Astrocyte (in vitro differentiated cells and primary cell): Measurements from ENCODE around the gene KLHL8. TPM values are rescaled to one million over a fixed set of nuclear protein-coding genes. Genes with fewer than 3 reads are reported as not detected.

Source experiments
- DNase-seq: peaks from one replicate; pipeline ENCODE4 v3.0.0-alpha.2; 2010; ENCODE audit warnings: low read depth
- FAIRE-seq: peaks from 2 replicates; lab custom pipeline; 2011; peaks lifted over from hg19 to GRCh38; lab: Jason Lieb, UNC
- H2AFZ ChIP-seq: 2 replicates; pipeline ENCODE4 v1.6.0; 2012; ENCODE audit warnings: low read depth, low read length, inconsistent platforms
- H3K27ac ChIP-seq: 2 replicates; pipeline ENCODE4 v1.5.1; 2011; ENCODE audit warnings: low read depth, low read length, inconsistent platforms
- H3K27me3 ChIP-seq: 2 replicates; pipeline ENCODE4 v1.6.0; 2011; ENCODE audit warnings: low read length, inconsistent platforms; ENCODE audit not compliant: insufficient read depth
- H3K36me3 ChIP-seq: 2 replicates; pipeline ENCODE4 v1.5.1; 2011; ENCODE audit warnings: low read length, inconsistent platforms; ENCODE audit not compliant: insufficient read depth
- H3K4me1 ChIP-seq: 2 replicates; pipeline ENCODE4 v1.5.1; 2011; ENCODE audit warnings: low read length, inconsistent platforms; ENCODE audit not compliant: insufficient read depth
- H3K4me2 ChIP-seq: 2 replicates; pipeline ENCODE4 v1.6.0; 2012; ENCODE audit warnings: low read length, inconsistent platforms
- H3K4me3 ChIP-seq: 2 replicates; pipeline ENCODE4 v1.5.1; 2011; ENCODE audit warnings: low read depth, mild to moderate bottlenecking, low read length, inconsistent platforms; ENCODE audit not compliant: insufficient read depth
- H3K79me2 ChIP-seq: 2 replicates; pipeline ENCODE4 v1.6.0; 2012; ENCODE audit warnings: mild to moderate bottlenecking, low read length, inconsistent platforms; ENCODE audit not compliant: insufficient read depth
- H3K9ac ChIP-seq: 2 replicates; pipeline ENCODE4 v1.6.0; 2012; ENCODE audit warnings: mild to moderate bottlenecking, low read length, inconsistent platforms
- H3K9me3 ChIP-seq: 2 replicates; pipeline ENCODE4 v1.5.1; 2012; ENCODE audit warnings: low read depth, mild to moderate bottlenecking, low read length, inconsistent platforms; ENCODE audit not compliant: insufficient read depth
- H4K20me1 ChIP-seq: 2 replicates; pipeline ENCODE4 v1.6.0; 2012; ENCODE audit warnings: low read length, inconsistent platforms; ENCODE audit not compliant: insufficient read depth
- H3K27ac Mint-ChIP-seq: one replicate; pipeline ENCODE4 v1.8.0; 2021; ENCODE audit warnings: mild to moderate bottlenecking, mixed read lengths; ENCODE audit not compliant: unreplicated experiment
- H3K27me3 Mint-ChIP-seq: one replicate; pipeline ENCODE4 v1.8.0; 2021; ENCODE audit warnings: low read depth, mixed read lengths; ENCODE audit not compliant: unreplicated experiment
- H3K36me3 Mint-ChIP-seq: one replicate; pipeline ENCODE4 v1.8.0; 2021; ENCODE audit warnings: low read depth, mixed read lengths; ENCODE audit not compliant: unreplicated experiment
- H3K4me1 Mint-ChIP-seq: one replicate; pipeline ENCODE4 v1.8.0; 2021; ENCODE audit warnings: low read depth, mixed read lengths; ENCODE audit not compliant: unreplicated experiment
- H3K4me3 Mint-ChIP-seq: one replicate; pipeline ENCODE4 v1.8.0; 2021; ENCODE audit warnings: mild to moderate bottlenecking, moderate library complexity, mixed read lengths; ENCODE audit not compliant: unreplicated experiment
- H3K9me3 Mint-ChIP-seq: one replicate; pipeline ENCODE4 v1.8.0; 2021; ENCODE audit warnings: mild to moderate bottlenecking, mixed read lengths; ENCODE audit not compliant: unreplicated experiment
- EZH2 ChIP-seq: IDR thresholded peaks from 2 replicates; pipeline ENCODE4 v1.6.1; 2012; ENCODE audit warnings: mild to moderate bottlenecking, low read length, inconsistent platforms; ENCODE audit not compliant: insufficient read depth
- total RNA-seq: library from RNA; stranded (reverse); gene quantifications from 2 replicates; pipeline ENCODE4 v1.2.1, GENCODE V29; 2021
- TF ChIP-seq, protein P1 (sequence below): IDR thresholded peaks from 2 replicates; pipeline ENCODE4 v1.5.1; 2011; ENCODE audit warnings: low read depth, mild to moderate bottlenecking, inconsistent platforms, low read length, moderate library complexity; ENCODE audit not compliant: insufficient read depth

KLHL8 gene
- total RNA-seq, 1 donor from 2014 or later = 11.8 TPM

DNA sequence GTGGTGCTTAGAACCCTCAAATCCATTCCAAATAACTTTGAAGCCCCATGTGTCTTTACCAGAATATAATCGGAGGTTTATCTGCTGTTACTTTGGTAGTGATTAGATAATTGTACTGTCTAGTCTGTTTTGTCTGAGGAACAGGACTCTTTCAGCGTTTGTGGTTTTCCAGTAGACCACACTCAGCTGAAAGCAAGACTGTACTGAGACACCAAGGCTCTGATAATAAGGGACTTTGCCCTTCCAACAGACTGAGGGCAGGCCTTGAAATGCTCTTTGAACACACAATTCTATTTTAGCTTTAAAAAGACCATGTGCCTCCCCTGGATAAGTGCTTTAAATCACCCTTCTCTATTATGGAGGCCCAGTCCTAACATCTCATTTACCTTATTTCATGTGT is 76.1 kb downstream of the KLHL8 start:
- Histone ChIP-seq H3K9me3 (no peaks in the 10 kb centered on the region), H4K20me1 (no peaks in the 10 kb centered on the region), H3K4me1 (no peaks in the 10 kb centered on the region), H3K79me2 (no peaks in the 10 kb centered on the region), H2AFZ (no peak overlapping the region), H3K36me3 (no peaks in the 10 kb centered on the region), H3K9ac (no peak overlapping the region), H3K4me2 (no peak overlapping the region), H3K27ac (no peak overlapping the region), H3K4me3 (no peak overlapping the region), H3K27me3 (no peaks in the 10 kb centered on the region)
- TF ChIP-seq EZH2 = no peak
- TF ChIP-seq, protein P1, sequence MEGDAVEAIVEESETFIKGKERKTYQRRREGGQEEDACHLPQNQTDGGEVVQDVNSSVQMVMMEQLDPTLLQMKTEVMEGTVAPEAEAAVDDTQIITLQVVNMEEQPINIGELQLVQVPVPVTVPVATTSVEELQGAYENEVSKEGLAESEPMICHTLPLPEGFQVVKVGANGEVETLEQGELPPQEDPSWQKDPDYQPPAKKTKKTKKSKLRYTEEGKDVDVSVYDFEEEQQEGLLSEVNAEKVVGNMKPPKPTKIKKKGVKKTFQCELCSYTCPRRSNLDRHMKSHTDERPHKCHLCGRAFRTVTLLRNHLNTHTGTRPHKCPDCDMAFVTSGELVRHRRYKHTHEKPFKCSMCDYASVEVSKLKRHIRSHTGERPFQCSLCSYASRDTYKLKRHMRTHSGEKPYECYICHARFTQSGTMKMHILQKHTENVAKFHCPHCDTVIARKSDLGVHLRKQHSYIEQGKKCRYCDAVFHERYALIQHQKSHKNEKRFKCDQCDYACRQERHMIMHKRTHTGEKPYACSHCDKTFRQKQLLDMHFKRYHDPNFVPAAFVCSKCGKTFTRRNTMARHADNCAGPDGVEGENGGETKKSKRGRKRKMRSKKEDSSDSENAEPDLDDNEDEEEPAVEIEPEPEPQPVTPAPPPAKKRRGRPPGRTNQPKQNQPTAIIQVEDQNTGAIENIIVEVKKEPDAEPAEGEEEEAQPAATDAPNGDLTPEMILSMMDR = no peak
- no peak for FAIRE-seq
- H3K27ac Mint-ChIP-seq = peak overlapping the region; percentile 77
- H3K4me3 Mint-ChIP-seq = peak overlapping the region; percentile 10
- H3K4me1 Mint-ChIP-seq = peaks cover 17% of the 10 kb centered on the region
- peaks cover 17% of the 10 kb centered on the region for H3K36me3 Mint-ChIP-seq
- H3K9me3 Mint-ChIP-seq = no peaks in the 10 kb centered on the region
- peak; percentile 36 for DNase-seq
- no peaks in the 10 kb centered on the region for H3K27me3 Mint-ChIP-seq

DNA sequence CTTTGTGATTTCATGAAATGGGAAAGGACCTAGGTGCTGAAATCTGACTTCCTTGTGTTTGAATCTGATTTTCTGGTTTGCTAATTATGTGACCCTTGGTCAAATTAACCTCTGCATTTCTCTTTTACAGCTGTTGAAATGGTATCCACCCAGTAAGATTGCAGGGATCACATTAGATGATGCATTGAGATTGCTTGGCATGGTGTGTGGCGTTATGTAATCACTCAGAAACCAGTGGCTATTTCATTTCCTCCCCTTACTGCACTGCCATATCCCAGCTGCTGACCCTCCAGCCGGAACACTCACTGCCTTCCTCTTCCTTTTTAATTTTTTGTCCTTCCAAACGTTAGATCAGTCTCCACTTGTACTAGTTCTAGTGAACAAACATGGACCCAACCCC is 79.0 kb downstream of the KLHL8 start:
- H3K4me3 ChIP-seq = no peak overlapping the region
- H3K36me3 ChIP-seq = no peaks in the 10 kb centered on the region
- no peak for TF ChIP-seq EZH2
- TF ChIP-seq, protein P1 = no peak
- H3K27ac Mint-ChIP-seq = no peak overlapping the region
- no peaks in the 10 kb centered on the region for H3K79me2 ChIP-seq
- FAIRE-seq = no peak
- peaks cover 17% of the 10 kb centered on the region for H3K4me1 Mint-ChIP-seq
- H3K27ac ChIP-seq = no peak overlapping the region
- H3K27me3 ChIP-seq = no peaks in the 10 kb centered on the region
- H3K4me3 Mint-ChIP-seq = no peak overlapping the region
- H3K27me3 Mint-ChIP-seq = no peaks in the 10 kb centered on the region
- H3K9me3 Mint-ChIP-seq = no peaks in the 10 kb centered on the region
- no peaks in the 10 kb centered on the region for H3K4me1 ChIP-seq
- no peak overlapping the region for H2AFZ ChIP-seq
- no peaks in the 10 kb centered on the region for H4K20me1 ChIP-seq
- DNase-seq = no peak
- no peak overlapping the region for H3K4me2 ChIP-seq
- H3K36me3 Mint-ChIP-seq = peaks cover 15% of the 10 kb centered on the region
- H3K9ac ChIP-seq = no peak overlapping the region
- no peaks in the 10 kb centered on the region for H3K9me3 ChIP-seq

DNA sequence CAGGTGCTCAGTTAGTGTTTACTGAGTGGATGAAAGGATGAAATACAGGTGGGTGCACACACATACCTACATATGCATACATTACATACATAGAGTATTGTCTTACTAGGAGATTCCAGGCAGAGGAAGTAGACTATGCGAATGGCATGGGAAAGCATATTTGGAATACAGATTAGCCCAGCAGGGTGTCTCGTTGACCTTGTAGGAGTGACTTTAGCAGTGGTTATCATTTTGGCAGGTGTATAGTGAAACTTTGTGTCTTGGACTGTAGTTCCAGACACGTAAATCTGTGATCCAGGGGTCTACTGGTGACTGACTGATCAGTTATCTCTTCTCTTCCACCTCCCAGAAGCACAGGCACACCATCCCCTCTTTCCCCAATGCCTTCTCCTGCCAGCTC is 86.3 kb downstream of the KLHL8 start:
- no peaks in the 10 kb centered on the region for H3K27me3 Mint-ChIP-seq
- peaks cover 12% of the 10 kb centered on the region for H3K36me3 ChIP-seq
- H3K4me3 ChIP-seq = no peak overlapping the region
- H3K79me2 ChIP-seq = no peaks in the 10 kb centered on the region
- H4K20me1 ChIP-seq = no peaks in the 10 kb centered on the region
- H3K4me3 Mint-ChIP-seq = no peak overlapping the region
- no peak overlapping the region for H3K9ac ChIP-seq
- H3K4me1 ChIP-seq = no peaks in the 10 kb centered on the region
- no peaks in the 10 kb centered on the region for H3K9me3 Mint-ChIP-seq
- no peak overlapping the region for H3K4me2 ChIP-seq
- H3K27me3 ChIP-seq = no peaks in the 10 kb centered on the region
- DNase-seq (no peak), FAIRE-seq (no peak)
- no peaks in the 10 kb centered on the region for H3K9me3 ChIP-seq
- H3K4me1 Mint-ChIP-seq = peaks cover 9% of the 10 kb centered on the region
- TF ChIP-seq EZH2 = no peak
- H3K27ac Mint-ChIP-seq = peak overlapping the region; percentile 8
- H3K36me3 Mint-ChIP-seq = peaks cover 32% of the 10 kb centered on the region
- no peak overlapping the region for H3K27ac ChIP-seq
- no peak overlapping the region for H2AFZ ChIP-seq
